Smooth muscle cell (in vitro differentiated cells): Measurements from ENCODE around the gene GINS2. TPM values are rescaled to one million over a fixed set of nuclear protein-coding genes. Genes with fewer than 3 reads are reported as not detected.

ENCODE experiments used
- DNase-seq: peaks from one replicate; lab custom pipeline; 2025; ENCODE audit not compliant: unreplicated experiment; lab: John Stamatoyannopoulos, UW
- H2AFZ ChIP-seq: fragments of 200-600 bp; sonication (generic); 2 replicates; pipeline ENCODE4 v1.6.0; 2016; ENCODE audit warnings: antibody characterized with exemption, low read depth, mild to moderate bottlenecking
- H3F3A ChIP-seq: fragments of 200-600 bp; sonication (generic); 2 replicates; pipeline ENCODE4 v1.6.0; 2017; ENCODE audit warnings: antibody characterized with exemption, low read depth
- H3K27ac ChIP-seq: fragments of 200-600 bp; sonication (generic); 2 replicates; pipeline ENCODE4 v1.5.1; 2016; ENCODE audit warnings: low read depth, mild to moderate bottlenecking
- H3K27me3 ChIP-seq: fragments of 200-600 bp; sonication (generic); 2 replicates; pipeline ENCODE4 v1.6.1; 2016; ENCODE audit warnings: low read depth, mild to moderate bottlenecking
- H3K36me3 ChIP-seq: fragments of 200-600 bp; sonication (generic); 2 replicates; pipeline ENCODE4 v1.5.1; 2016; ENCODE audit warnings: low read depth
- H3K4me1 ChIP-seq: fragments of 200-600 bp; sonication (generic); 2 replicates; pipeline ENCODE4 v1.5.1; 2016; ENCODE audit warnings: low read depth
- H3K4me2 ChIP-seq: fragments of 200-600 bp; sonication (generic); 2 replicates; pipeline ENCODE4 v1.6.0; 2016; ENCODE audit warnings: mild to moderate bottlenecking
- H3K4me3 ChIP-seq: fragments of 200-600 bp; sonication (generic); 2 replicates; pipeline ENCODE4 v1.5.1; 2016; ENCODE audit warnings: mild to moderate bottlenecking
- H3K79me2 ChIP-seq: fragments of 200-600 bp; sonication (generic); 2 replicates; pipeline ENCODE4 v1.6.0; 2016; ENCODE audit warnings: low read depth, mild to moderate bottlenecking
- H3K9ac ChIP-seq: fragments of 200-600 bp; sonication (generic); 2 replicates; pipeline ENCODE4 v1.6.0; 2016; ENCODE audit warnings: low read depth
- H3K9me3 ChIP-seq: fragments of 200-600 bp; sonication (generic); replicated peaks from 2 replicates; pipeline ENCODE4 v1.5.1; 2016; ENCODE audit warnings: low read depth
- H4K20me1 ChIP-seq: fragments of 200-600 bp; sonication (generic); 2 replicates; pipeline ENCODE4 v1.6.0; 2016; ENCODE audit warnings: low read depth
- CTCF ChIP-seq: fragments of 200-600 bp; sonication (generic); IDR thresholded peaks from 2 replicates; pipeline ENCODE4 v1.5.1; 2017; ENCODE audit warnings: borderline replicate concordance, mild to moderate bottlenecking, antibody characterized with exemption; ENCODE audit not compliant: insufficient read depth, poor library complexity, severe bottlenecking
- WGBS: methylation state at CpG from one replicate; pipeline ENCODE4 v1.1.7; 2016; ENCODE audit warnings: low lambda C conversion rate; 5-methylcytosine and 5-hydroxymethylcytosine counted together
- polyA plus RNA-seq: library from polyadenylated mRNA; unstranded; fragments of >200 nt; fragmentation: Nextera tagmentation; extraction: Ambion mirVana; gene quantifications from 2 replicates; pipeline ENCODE4 v1.2.1, GENCODE V29; 2016
- total RNA-seq: library from RNA; depleted of rRNA; stranded (reverse); fragments of >200 nt; gene quantifications from 2 replicates; pipeline ENCODE4 v1.2.3, GENCODE V29; 2014

Gene GINS2
- total and polyA plus RNA-seq, 2 experiments from 2014 or later: 6.7 to 10.4 TPM

GRCh38 chr16:85674418-85674755 lies 14.4 kb downstream of the GINS2 start:
- DNase-seq: no peak
- no peak for TF ChIP-seq CTCF
- Histone ChIP-seq H4K20me1 (peaks cover 13% of the 10 kb centered on the region), H3K4me3 (no peak overlapping the region), H3K27me3 (no peaks in the 10 kb centered on the region), H3K27ac (no peak overlapping the region), H3F3A (no peaks in the 10 kb centered on the region), H2AFZ (no peak overlapping the region), H3K9ac (no peak overlapping the region), H3K36me3 (peaks cover 11% of the 10 kb centered on the region), H3K4me2 (no peak overlapping the region), H3K9me3 (no peaks in the 10 kb centered on the region), H3K4me1 (no peaks in the 10 kb centered on the region), H3K79me2 (no peaks in the 10 kb centered on the region)
- WGBS: 94% methylated on average over 4 of the region's 4 CpGs

- no peak for TF ChIP-seq CTCF
- Histone ChIP-seq H3K9ac (no peak overlapping the region), H3K79me2 (no peaks in the 10 kb centered on the region), H3K4me1 (no peaks in the 10 kb centered on the region), H3K36me3 (peaks cover 11% of the 10 kb centered on the region), H3K27me3 (no peaks in the 10 kb centered on the region), H2AFZ (no peak overlapping the region), H3F3A (no peaks in the 10 kb centered on the region), H3K4me3 (no peak overlapping the region), H3K27ac (no peak overlapping the region), H3K4me2 (no peak overlapping the region), H4K20me1 (peaks cover 18% of the 10 kb centered on the region), H3K9me3 (no peaks in the 10 kb centered on the region)
- whole genome bisulfite sequencing: 95% methylated on average over 19 of the region's 19 CpGs
- DNase-seq: no peak
Observed at GRCh38 chr16:85673529-85674417, 15.0 kb downstream of the GINS2 start.

- H3K4me1 ChIP-seq: no peaks in the 10 kb centered on the region
- no peak overlapping the region for H3K9ac ChIP-seq
- H3K36me3 ChIP-seq: peaks cover 11% of the 10 kb centered on the region
- WGBS: 97% methylated on average over 14 of the region's 14 CpGs
- H3K9me3 ChIP-seq: no peaks in the 10 kb centered on the region
- no peaks in the 10 kb centered on the region for H3K79me2 ChIP-seq
- no peak overlapping the region for H3K4me2 ChIP-seq
- H3K4me3 ChIP-seq: no peak overlapping the region
- no peaks in the 10 kb centered on the region for H3K27me3 ChIP-seq
- H4K20me1 ChIP-seq: peaks cover 28% of the 10 kb centered on the region
- H3F3A ChIP-seq: no peaks in the 10 kb centered on the region
- no peak overlapping the region for H3K27ac ChIP-seq
- H2AFZ ChIP-seq: no peak overlapping the region
- no peak for TF ChIP-seq CTCF
- DNase-seq: no peak
Observed at GRCh38 chr16:85670840-85671239, 17.9 kb downstream of the GINS2 start.
